Measurements from ENCODE around the gene GRIK2.
"Not testable (repeated sequence)": the region's sequence is repeated elsewhere in the genome, so short reads cannot be mapped to it uniquely, and the experiment has no call there.

GRIK2 gene

DNA sequence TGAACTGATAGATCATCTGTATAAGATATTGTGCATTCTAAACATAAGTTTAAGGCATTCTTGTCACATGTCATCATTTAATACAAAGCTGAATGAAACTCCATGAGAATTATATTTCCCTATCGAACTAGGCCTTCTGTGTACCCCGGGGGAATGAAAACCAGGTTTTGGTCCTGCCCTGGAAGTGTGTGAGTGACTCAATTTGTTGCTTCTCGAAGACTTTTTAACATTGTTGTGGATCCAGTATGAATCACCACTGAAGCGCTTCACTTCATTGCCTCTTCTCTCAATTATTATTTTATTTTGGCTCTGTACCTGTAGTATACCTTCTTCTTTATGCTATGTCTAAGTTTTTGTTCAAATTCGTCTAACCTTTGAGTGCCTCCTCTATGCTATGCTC lies 150.8 kb downstream of the GRIK2 start:
- DNase-seq, result no peak

DNA sequence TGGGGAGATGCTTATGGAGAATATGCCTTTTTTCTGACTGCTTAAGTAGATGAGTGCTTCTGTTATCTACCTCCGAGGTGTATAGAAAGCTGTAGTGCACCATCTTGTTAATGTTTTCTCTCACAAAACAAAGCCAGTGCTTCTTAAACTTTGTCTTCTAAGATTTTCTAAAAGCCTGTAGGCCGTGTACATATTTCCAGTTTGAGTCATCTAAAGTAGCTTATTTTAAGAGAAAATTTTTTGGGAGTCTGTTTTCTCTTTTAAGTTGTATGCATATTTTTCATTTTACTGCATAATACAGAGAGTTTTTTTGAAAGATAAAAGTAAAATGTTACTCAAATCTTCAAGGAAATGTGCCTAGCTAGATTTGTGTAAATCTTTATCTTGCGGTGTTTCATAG lies 151.7 kb downstream of the GRIK2 start:
- no peak for DNase-seq

DNA sequence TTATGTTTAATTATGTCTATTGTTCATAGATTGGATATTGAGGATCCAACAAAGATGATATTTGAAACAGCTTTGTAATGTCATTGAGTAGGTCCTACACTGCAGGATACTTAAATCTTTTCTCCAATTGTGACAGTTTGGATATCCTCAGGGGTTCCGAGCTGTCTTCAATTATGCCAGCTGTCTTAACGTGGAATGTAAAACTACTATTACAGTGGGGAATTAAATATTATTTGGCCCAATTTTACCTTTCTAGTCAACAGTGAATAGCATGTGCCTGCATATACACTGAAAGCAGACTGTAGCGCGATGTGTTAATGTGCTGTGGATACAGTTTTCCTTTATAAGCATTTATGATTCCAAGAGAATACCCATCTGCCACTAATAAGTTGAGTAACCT lies 156.9 kb downstream of the GRIK2 start:
- no peak for DNase-seq

DNA sequence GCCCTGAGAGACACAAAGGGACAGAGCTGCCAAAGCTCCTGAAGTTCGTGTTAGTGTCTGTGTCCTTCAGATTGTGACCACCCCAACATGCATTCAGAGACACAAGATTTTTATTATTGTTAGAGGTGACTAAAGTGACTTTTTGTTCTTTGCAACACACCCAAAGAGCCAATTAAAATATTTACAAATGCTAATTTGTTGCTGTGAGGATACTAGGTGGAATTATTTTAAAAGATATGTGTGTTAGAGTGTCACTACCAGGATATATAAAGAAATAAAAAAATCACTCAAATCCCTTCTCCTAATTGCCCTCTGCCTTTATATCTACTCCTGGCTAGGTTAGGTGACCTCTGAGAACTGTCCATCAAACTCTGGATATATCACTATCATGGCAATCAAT lies 160.7 kb downstream of the GRIK2 start:
- no peak for DNase-seq

DNA sequence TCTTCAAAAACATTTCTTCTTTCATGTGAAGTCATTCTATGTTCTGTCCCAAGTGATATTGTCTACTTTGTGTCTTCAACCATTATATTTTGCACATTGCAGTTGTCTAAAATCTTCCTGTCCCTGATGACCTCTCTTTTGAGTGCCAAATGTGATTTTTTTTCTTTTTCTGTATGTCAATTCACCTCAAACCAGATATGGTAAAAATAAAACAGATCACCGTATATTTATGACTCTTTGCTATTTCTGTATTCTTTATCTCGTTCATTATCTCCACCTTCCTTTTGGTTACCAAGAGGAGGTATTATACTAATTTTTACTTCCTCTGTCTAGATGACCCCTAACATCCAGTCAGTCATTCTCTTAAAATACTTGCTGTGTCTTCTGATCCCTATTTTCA lies 165.2 kb downstream of the GRIK2 start:
- no peak for DNase-seq

DNA sequence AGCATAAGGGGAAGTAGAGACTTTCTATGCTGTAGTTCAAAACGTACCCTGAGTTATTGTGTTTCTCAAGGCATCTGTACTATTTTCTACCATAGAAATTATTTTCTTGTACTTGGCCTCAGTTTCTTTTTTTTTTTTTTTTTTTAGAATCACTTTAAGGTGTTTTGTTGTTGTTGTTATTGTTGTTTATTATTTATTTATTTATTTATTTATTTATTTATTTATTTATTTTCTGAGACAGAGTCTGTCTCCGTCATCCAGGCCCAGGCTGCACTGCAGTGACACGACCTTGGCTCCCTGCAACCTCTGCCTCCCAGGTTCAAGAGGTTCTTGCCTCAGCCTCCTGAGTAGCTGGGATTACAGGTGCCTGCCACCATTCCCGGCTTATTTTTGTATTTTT lies 179.1 kb downstream of the GRIK2 start:
- DNase-seq, result no peak

DNA sequence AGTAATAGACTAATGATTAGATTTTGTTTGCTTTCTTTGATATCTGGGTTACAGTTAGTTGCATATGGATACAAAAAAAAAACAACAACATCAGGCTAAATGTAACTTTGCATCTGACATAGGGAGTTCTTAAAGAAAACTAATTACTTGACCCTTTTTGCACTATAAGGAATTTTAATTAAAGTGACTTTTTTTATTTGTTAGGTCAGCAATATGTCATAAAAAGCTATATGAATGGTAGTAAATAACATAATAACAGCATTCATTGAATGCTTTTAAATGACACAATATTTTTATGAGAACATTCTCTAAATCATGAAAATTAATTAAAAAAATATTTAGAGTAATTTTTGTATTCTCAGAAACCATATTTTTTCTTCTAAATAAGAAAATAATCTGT lies 183.6 kb downstream of the GRIK2 start:
- DNase-seq, result no peak

DNA sequence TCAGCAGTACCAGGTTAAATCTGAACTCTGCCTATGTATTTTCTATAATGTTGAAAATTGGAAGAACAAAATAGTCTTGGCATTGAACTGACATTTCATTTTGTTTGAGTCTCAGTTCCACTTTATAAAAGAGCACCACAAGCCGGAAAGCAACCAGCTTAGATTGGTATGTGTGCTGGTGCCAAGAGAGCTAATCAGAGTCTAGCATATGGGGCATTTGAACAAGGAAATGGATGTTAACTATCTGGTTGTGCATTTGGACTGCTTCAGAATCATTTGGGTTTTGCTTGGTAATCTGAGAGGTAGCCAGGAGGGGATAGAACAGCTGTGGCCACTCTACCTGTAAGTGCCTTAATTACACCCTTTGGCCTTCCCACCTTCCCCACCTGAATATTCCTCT lies 184.8 kb downstream of the GRIK2 start:
- peak; percentile 19 for DNase-seq

DNA sequence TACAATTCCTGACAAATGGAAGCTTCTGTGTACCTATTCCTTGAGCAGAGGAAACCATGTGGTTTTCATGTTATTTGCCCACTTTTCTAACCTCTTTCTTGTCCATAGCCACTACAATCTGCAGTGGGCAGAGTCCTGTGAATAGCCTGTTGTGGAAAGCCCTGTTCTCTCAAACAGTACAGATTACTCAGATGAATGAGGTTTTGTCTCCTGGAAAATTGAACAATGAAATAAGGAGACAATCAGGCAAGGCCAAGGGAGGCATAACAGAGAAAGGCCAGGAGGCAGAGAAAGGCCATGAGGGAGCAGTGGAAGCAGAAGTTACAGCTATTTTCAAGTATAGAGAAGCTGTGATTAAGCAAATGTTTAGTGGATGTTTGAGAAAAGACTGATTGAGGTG lies 189.3 kb downstream of the GRIK2 start:
- DNase-seq, result no peak

DNA sequence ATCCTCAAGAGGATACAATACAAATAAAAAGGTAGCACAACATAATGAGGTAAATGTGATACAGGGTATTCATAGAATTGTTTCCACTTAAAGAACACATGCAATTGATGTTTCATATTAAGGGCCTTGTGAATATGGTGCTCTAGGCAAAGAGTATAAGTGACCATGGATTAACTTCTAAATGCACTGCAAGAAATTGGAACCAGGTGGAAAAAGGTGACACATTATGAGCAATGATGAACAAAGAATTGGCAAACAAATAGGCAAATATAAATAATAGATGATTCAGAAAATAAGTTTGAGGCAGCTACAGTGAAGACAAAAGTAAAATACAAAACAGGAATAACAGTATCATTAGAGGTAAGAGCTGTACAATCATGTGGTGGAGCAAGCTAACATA lies 192.0 kb downstream of the GRIK2 start:
- no peak for DNase-seq

DNA sequence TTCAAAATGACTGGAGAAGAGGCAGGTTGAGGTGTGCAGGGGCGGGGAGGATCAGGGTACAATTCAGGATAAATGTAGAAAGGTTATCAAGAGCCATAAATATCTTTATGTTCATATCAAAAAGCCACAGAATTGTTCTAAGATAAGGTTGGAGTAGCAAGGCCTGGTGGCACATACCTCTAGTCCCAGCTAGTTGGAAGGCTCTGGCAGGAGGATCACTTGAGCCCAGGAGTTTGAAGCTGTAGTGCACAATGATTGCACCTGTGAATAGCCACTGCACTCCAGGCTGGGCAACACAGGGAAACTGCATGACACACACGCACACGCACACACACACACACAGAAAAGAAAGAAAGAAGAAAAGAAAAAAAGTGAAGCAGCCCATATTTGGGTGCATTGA lies 194.8 kb downstream of the GRIK2 start:
- DNase-seq, result no peak

DNA sequence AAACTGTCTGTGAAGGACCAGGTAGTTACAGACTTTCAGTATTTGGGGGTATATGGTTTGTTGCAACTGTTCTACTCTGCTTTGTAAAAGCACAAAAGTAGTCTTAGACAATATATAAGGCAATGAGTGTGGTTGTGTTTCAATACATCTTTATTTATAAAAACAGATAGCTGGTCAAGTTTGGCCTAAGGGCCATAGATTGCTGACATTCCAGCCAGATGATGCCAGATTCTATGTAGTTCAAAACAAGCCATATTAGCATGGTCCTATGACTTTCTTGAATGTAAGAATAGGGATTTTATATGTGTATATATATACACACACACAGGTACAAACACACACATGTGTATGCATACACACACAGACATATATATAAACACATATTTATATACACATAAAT lies 201.8 kb downstream of the GRIK2 start:
- DNase-seq, result no peak

DNA sequence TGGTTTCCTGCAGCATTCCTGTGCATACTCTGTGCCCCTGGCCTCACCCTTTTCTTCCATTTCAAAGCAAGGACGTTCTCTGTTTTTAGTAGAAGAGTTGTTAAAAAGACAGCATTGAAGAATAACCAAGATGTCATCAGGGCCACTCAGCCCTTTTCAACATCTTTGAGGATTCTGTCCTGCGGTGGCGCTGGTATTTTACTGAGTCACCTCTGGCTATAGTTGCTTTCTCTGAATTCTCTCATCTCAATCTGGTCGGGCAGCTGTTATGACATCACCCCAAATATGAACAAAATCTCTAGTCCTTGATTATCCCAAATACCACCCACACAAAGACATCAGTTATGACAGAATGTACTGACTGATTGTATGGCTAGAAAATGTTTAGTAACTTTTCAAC lies 204.2 kb downstream of the GRIK2 start:
- DNase-seq, result no peak

DNA sequence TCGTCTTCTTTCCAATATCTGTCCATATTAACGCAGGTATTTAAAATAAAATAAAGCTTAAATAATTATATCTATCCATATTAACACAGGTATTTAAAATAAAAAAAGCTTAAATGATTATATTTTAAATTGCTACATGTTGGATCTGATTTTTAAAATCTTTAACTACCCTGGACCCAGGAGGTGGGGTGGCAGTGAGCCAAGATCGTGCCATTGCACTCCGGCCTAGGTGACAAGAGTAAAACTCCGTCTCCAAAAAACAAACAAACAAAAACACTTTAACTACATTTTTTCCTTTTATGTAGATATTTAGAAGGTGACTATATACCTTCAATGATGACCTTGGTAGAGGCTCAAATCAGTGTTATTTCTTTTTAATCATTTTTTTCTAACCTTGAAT lies 211.9 kb downstream of the GRIK2 start:
- DNase-seq, result no peak

DNA sequence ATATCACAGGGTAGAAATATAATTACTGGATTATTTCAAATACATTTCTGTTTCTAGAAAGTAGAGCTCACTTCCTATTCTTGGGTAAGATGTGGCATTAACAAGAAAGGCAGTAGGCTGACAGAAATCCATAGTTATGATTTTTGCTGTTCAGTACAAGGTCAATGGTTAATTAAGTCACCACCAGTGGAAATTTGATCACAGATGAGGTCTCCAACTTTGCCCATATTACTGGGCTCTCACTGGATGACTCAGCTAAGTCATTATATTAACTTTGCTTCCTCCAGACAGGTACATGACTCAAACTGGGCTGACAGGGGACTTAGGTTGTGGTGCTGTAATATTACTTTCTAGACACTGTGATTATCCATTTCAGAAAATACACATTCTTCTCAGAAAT lies 212.4 kb downstream of the GRIK2 start:
- no peak for DNase-seq

DNA sequence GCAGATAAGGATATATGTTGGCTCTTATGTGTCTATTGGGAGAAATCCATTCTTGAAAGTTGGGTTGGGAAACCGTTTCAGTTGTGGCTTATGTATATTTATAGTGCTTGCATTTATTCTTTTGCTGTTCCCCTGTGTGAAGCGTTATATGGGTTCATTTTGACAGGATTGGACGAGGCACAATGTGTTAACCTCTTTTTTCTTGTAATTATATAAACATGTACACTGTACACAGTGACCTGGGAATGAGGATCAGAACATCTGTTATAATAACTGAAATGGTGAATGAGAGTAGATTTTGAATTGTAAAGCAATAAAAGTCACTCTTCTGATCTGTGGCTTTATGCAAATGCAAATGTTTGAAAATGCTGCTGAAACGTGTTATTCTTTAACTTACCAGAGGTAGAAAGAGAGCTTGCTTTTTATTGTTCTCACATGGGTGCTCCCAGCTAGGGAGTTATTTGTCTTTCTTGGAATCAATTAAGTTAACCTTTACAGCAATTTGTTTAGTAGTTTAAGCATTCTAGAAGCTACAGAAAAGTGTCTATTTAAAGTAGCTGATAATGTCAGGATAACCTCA lies 213.7 kb downstream of the GRIK2 start:
- DNase-seq, result no peak

DNA sequence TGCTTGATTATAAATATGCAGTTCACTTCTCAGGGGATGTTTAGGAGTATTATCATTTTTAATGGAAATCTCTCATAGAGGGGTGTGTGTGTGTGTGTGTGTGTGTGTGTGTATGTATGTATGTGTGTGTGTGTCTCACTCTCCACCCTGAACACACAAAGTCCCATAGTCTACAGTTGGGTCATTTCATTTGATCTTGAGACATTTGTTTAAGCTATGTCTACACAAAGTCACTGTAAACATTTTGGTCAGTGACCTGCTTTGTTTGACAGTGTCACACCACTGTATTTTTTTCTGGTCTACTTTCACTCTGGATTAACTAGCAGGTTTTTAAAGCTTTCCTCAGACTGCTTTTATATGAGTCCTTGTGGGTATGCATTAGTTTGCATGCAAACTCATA lies 215.2 kb downstream of the GRIK2 start:
- no peak for DNase-seq

DNA sequence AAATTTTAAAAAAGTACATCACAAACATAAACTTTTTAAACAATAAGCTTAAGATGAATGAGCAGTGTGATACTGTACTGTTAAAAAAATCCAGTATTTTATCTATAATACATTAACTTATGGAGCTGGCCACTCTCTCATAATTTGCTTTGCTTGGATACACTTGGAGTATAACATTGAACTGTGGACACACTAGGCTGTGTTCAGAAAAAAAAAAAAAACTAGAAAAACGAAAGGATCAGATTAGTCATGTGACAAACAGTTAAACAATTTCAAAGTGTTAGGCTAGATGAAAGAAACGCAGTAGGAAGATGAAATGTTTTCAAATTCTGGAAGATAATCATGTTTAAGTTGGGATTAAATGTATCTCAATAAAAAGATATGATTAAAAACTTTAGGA lies 220.0 kb downstream of the GRIK2 start:
- DNase-seq, result no peak

DNA sequence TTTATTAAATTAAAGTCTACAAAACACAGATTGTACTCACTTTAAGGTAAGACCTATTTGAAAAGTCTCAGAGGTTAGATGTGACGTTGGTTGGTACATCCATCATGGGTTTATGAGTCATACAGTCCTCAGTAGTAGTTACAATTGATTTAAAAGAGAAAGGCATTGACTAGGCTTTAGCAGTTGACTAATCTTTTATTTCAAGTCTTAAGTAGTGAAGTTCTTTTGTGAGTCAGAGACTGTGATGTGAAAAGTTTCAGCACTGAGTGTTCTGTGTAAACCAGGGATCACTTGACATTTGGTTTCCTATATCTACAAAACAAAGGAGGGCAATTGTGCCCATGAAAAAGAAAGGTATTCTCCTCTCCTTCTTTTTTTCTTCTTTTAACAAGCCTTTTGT lies 221.3 kb downstream of the GRIK2 start:
- DNase-seq, result no peak

DNA sequence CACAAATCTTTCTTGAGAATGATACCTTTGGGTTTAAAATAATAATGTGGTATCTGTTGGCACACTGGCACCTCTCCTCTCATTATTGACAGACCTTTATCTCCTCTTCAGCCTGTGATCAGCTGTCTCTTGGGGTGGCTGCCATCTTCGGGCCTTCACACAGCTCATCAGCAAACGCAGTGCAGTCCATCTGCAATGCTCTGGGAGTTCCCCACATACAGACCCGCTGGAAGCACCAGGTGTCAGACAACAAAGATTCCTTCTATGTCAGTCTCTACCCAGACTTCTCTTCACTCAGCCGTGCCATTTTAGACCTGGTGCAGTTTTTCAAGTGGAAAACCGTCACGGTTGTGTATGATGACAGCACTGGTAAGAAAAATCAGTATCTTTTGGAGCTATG lies 232.8 kb downstream of the GRIK2 start:
- peak; percentile 66 for DNase-seq

DNA sequence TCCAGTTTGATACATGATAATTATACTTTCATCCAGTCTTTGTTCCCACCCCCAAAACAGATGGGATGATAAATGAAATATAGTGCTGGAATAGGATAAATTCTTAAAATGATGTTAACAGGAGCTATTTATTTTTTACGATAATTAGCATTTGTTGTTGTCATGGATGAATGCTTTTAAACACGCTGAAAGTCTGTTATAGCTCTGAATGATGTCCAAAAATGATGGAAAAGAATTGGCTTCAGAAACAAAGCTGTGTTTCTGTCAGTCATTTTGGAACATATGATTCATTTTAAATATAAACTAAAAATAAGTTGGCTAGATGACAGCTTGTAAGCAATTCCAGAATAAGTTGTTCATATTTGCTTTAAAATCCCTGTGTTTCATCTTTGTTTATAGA lies 237.4 kb downstream of the GRIK2 start:
- DNase-seq, result no peak

DNA sequence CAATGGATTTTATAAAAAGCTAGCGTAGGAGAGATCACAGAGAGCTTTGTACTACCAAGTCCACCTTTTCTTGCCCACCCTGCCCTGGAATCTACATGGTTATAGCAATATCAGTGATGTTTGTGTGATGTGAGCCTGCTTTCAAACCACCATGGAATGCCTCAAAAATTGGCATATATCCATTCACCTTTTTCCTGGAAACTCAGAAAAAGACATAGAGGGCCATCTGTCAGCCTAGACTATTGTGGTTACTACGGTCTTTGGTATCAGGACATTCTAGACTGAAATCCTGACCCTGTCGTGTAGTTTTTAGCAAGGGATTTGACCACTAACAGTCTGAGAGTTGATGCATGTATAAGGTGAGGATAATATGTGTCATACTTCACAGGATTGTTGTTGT lies 239.6 kb downstream of the GRIK2 start:
- no peak for DNase-seq

DNA sequence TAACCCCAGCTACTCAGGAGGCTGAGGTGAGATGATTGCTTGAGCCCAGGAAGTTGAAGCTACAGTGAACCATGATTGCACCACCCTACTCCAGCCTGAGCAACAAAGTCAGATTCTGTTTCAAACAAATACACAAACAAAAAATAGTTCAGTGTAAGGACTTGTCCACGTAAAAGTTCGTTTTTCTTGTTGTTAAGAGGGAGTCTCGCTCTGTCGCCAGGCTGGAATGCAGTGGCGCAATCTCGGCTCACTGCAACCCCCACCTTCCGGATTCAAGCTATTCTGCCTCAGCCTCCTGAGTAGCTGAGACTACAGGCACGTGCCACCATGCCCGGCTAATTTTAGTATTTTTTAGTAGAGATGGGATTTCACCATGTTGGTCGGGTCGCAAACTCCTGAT lies 245.4 kb downstream of the GRIK2 start:
- not testable (repeated sequence) for DNase-seq

DNA sequence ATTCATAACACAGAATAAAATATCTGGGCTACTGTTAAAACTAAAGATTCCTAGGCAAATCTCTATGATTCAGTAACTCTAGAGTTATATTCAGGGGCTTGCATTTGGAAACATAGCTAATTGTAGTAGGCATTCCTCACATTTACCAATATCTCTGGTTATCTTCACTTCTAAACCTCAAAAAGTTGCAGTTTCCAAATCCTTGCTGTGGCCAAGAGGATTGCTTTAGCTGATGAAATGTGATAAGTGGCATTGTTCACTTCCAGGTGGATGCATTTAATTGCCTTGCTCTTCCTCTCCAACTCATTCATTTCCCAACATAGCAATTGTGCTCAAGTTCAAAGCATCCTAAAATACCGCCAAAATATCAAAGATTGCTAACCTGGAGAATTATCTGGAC lies 246.6 kb downstream of the GRIK2 start:
- no peak for DNase-seq

DNA sequence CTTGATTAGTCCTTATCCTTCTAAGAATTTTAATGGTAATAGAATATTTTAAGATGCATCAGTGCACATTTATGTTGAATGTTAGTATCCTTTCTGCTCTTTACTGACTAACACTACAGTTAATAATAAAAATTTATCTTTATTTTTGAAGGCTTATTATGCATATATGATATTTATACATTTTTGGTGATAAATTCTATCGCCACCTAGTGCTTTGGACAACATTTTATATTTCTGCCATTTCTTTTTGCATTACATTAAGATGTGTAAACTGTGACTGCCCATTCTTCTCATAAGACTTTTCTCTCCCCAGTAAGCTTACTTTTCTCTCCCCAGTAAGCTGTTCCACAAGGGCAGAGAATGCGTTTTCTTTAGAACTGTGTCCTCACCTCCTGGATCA lies 252.3 kb downstream of the GRIK2 start:
- DNase-seq, result no peak

Measured in NCI-H2107 (cell line).